Hepatocyte (in vitro differentiated cells): Measurements from ENCODE around the gene MSMO1.

ENCODE experiments used
- CTCF ChIP-seq: fragments of 200-600 bp; sonication (generic); IDR thresholded peaks from 2 replicates; pipeline ENCODE4 v1.5.1; 2016; ENCODE audit warnings: antibody characterized with exemption, mild to moderate bottlenecking; ENCODE audit not compliant: poor library complexity
- EZH2 ChIP-seq: fragments of 200-600 bp; sonication (generic); IDR thresholded peaks from 2 replicates; pipeline ENCODE4 v1.6.1; 2016; ENCODE audit warnings: antibody characterized with exemption, mild to moderate bottlenecking, borderline replicate concordance

GRCh38 chr4:165308166-165308565 is 19.3 kb upstream of the MSMO1 start:
- TF ChIP-seq EZH2 (no peak), CTCF (no peak)
